Astrocyte of the spinal cord (primary cell): Measurements from ENCODE around the gene PDGFB.

Experiments used
- DNase-seq: peaks from one replicate; pipeline ENCODE4 v3.0.0; 2011; ENCODE audit warnings: low read depth, low spot score
- H3K4me3 ChIP-seq: 2 replicates; pipeline ENCODE4 v1.5.1; 2011; ENCODE audit warnings: low read depth, mild to moderate bottlenecking, low read length, moderate library complexity
- CTCF ChIP-seq: IDR thresholded peaks from 2 replicates; pipeline ENCODE4 v1.5.1; 2012; ENCODE audit warnings: low read depth, mild to moderate bottlenecking, low read length, inconsistent platforms
- in situ Hi-C: cut with HindIII; loops from 2 replicates; pipeline ENCODE4 v1.10.0; 2017; ENCODE audit warnings: low sequenced_read_pairs

Gene PDGFB

GRCh38 chr22:39179841-39180335 is 64.9 kb downstream of the PDGFB start:
- DNase-seq = no peak
- no peak for TF ChIP-seq CTCF
- in situ Hi-C loops = no loop called here
- H3K4me3 ChIP-seq = no peak overlapping the region

- H3K4me3 ChIP-seq = no peak overlapping the region
- in situ Hi-C loops = no loop called here
- no peak for TF ChIP-seq CTCF
- no peak for DNase-seq
Measured at GRCh38 chr22:39179401-39179827, 65.4 kb downstream of the PDGFB start.

- peak; percentile 28 for DNase-seq
- H3K4me3 ChIP-seq = no peak overlapping the region
- in situ Hi-C loops = no loop called here
- TF ChIP-seq CTCF = no peak
Measured at GRCh38 chr22:39178206-39179111, 66.3 kb downstream of the PDGFB start.

GRCh38 chr22:39177791-39178190 is 67.0 kb downstream of the PDGFB start:
- no peak overlapping the region for H3K4me3 ChIP-seq
- in situ Hi-C loops = no loop called here
- no peak for DNase-seq
- TF ChIP-seq CTCF = no peak

- DNase-seq = no peak
- H3K4me3 ChIP-seq = no peak overlapping the region
- in situ Hi-C loops = no loop called here
- TF ChIP-seq CTCF = no peak
Measured at GRCh38 chr22:39177456-39177775, 67.4 kb downstream of the PDGFB start.

- no peak for DNase-seq
- no peak overlapping the region for H3K4me3 ChIP-seq
- TF ChIP-seq CTCF = no peak
- in situ Hi-C loops = no loop called here
Measured at GRCh38 chr22:39176714-39177455, 67.9 kb downstream of the PDGFB start.
